WERI-Rb-1 (cell line): ENCODE measurements around the gene CCN6.
A peak's percentile ranks its signal among the peaks of the same experiment; 100 is the strongest.

Source experiments
- DNase-seq: peaks from one replicate; pipeline ENCODE4 v3.0.0-alpha.2; 2020
- H3K27ac ChIP-seq: fragments of 250-450 bp; sonication (Bioruptor Pico); 2 replicates; pipeline ENCODE4 v1.5.1; 2020; ENCODE audit warnings: mild to moderate bottlenecking, moderate library complexity
- H3K27me3 ChIP-seq: fragments of 250-450 bp; sonication (Bioruptor Pico); 2 replicates; pipeline ENCODE4 v1.5.1; 2021; ENCODE audit warnings: mild to moderate bottlenecking, low read depth, moderate library complexity; ENCODE audit not compliant: insufficient read depth, severe bottlenecking
- H3K36me3 ChIP-seq: fragments of 250-450 bp; sonication (Bioruptor Pico); 2 replicates; pipeline ENCODE4 v1.5.1; 2020; ENCODE audit warnings: mild to moderate bottlenecking, moderate library complexity
- H3K4me3 ChIP-seq: 2 replicates; pipeline ENCODE4 v1.5.1; 2011; ENCODE audit warnings: low read depth, mild to moderate bottlenecking, control low read depth, low read length
- H3K9me3 ChIP-seq: fragments of 250-450 bp; sonication (Bioruptor Pico); 2 replicates; pipeline ENCODE4 v1.5.1; 2021; ENCODE audit warnings: mild to moderate bottlenecking, moderate library complexity; ENCODE audit not compliant: severe bottlenecking
- CTCF ChIP-seq: IDR thresholded peaks from 2 replicates; pipeline ENCODE4 v1.5.1; 2011; ENCODE audit warnings: low read depth, mild to moderate bottlenecking, control low read depth, inconsistent platforms, low read length

Gene CCN6

GRCh38 chr6:112024464-112024863 lies 29.4 kb upstream of the CCN6 start:
- Histone ChIP-seq H3K4me3 (no peak overlapping the region), H3K9me3 (peaks cover 12% of the 10 kb centered on the region), H3K36me3 (no peaks in the 10 kb centered on the region), H3K27ac (no peak overlapping the region), H3K27me3 (no peaks in the 10 kb centered on the region)
- no peak for DNase-seq
- no peak for TF ChIP-seq CTCF

- no peak for DNase-seq
- H3K27me3 ChIP-seq: no peaks in the 10 kb centered on the region
- H3K27ac ChIP-seq: no peak overlapping the region
- H3K36me3 ChIP-seq: no peaks in the 10 kb centered on the region
- no peak overlapping the region for H3K4me3 ChIP-seq
- no peak for TF ChIP-seq CTCF
- H3K9me3 ChIP-seq: peaks cover 12% of the 10 kb centered on the region
Observed at GRCh38 chr6:112026933-112027332, 27.0 kb upstream of the CCN6 start.

DNA sequence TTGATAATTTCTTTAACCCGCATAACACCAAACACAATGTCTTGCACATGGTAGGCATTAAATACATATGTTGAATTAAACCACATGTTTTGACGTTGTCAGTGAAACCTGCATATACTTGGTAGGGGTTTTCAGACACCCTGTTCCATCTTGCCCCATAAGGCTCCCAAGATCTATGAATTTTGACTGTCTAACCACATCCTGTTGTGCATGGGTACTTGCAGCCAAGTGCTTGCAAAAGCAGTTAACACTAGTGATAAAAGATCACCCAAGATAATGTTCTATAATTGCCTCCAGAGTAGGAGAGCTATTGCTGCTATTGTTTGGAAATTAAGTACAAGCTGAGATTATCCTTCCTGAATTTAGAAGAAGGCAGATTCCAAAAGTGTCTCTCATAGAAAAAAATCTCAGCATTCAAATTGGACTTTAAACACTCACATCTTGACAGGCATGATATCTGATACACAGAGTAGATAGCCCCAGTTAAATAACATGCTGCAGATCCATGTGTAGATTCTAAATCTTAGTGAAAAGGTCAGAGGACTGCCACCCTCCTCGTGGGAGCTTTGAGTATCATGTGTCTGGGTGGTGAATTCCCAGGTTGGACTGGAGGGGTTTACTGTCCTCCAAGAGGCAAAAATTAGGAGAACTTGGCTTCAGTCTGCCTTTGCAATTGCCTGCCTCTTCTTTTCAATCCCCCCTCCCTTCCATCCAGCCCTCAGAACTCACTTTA lies 25.8 kb upstream of the CCN6 start:
- H3K27ac ChIP-seq: no peak overlapping the region
- no peak overlapping the region for H3K4me3 ChIP-seq
- no peaks in the 10 kb centered on the region for H3K27me3 ChIP-seq
- no peak for TF ChIP-seq CTCF
- peaks cover 12% of the 10 kb centered on the region for H3K9me3 ChIP-seq
- DNase-seq: no peak
- H3K36me3 ChIP-seq: no peaks in the 10 kb centered on the region

DNA sequence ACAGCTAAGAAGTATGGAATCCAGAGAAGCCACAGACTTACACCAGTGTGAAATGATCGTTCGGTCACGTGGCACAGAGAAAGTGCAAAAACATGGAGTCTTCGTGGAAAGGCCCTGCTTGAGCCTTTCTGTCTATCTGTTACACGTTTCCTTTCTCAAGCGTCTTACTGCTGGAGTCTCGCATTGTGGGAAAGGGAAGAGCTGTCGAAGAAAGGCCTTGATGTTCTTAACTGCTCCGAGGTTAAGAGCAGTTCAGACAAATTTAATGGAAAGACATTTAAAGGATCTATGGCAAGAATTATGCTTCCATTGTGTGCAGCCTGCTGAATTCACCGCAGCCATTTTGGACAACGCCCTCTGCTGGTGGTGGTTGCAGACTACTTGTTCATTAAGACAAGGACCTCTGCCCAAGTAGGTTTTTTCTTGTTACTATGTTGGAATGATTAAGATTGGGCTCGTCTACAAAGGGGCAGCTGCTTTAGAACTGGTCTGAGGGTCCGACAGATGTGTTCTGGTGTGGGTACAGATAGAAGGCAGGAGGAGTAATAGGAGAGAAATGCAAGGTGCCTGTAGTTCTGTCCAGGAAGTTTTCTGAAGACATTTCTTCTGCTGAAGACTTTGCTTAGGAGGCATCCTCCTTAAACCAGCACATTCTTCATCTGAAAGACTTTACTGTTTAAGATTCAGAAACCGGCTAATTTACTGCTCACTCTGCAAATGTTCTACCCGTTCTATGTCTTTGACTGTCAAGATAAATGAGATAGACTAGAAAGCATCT lies 24.7 kb upstream of the CCN6 start:
- Histone ChIP-seq H3K4me3 (no peak overlapping the region), H3K9me3 (peaks cover 5% of the 10 kb centered on the region), H3K36me3 (no peaks in the 10 kb centered on the region), H3K27me3 (no peaks in the 10 kb centered on the region), H3K27ac (no peak overlapping the region)
- peak; percentile 80 for DNase-seq
- peak; percentile 78 for TF ChIP-seq CTCF

- H3K9me3 ChIP-seq: no peaks in the 10 kb centered on the region
- TF ChIP-seq CTCF: no peak
- H3K4me3 ChIP-seq: no peak overlapping the region
- H3K36me3 ChIP-seq: no peaks in the 10 kb centered on the region
- H3K27ac ChIP-seq: no peak overlapping the region
- H3K27me3 ChIP-seq: no peaks in the 10 kb centered on the region
- no peak for DNase-seq
Observed at GRCh38 chr6:112030206-112030960, 23.5 kb upstream of the CCN6 start.
